Measurements from ENCODE around the gene GRN. TPM values are rescaled to one million over a fixed set of nuclear protein-coding genes. Genes with fewer than 3 reads are reported as not detected.

The GRN gene
- total and polyA plus RNA-seq, 9 of the 15 experiments (the other 6 are each of a cell fraction or from before 2014, with no cell fraction given), result 5.4 to 75.3 (median 20.7) TPM

DNA sequence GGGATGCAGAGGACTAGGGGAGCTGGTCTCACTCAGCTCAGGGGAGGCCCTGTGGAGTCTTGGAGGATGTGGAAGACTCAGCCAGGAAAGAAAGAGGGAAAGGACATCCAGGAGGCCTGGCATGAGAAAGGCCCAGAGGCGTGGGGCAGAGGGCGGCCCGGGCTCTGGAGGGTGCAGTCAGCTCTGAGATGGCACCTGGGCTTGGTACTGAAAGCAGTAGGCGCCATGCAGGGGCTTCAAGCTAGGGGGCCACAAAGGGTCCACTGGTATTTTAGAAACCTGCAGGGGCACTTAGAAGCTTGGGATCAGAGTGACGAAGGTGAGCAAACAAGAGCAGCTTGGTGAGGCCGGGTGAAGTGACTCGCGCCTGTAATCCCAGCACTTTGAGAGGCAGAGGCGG is 13.0 kb downstream of the GRN start:
- CTCF ChIA-PET (ENCODE audit: low intra/inter-chr PET ratio), result no interaction called here
- Histone ChIP-seq H3K79me2 (ENCODE audit: control insufficient read depth, insufficient read depth, low read length) (no peaks in the 10 kb centered on the region), H3K9me3 (replicated peaks; ENCODE audit: control insufficient read depth, insufficient read depth, low read depth, low read length) (no peaks in the 10 kb centered on the region), H3K36me3 (ENCODE audit: control insufficient read depth, insufficient read depth, low read length) (no peaks in the 10 kb centered on the region), H4K20me1 (replicated peaks; ENCODE audit: control insufficient read depth, insufficient read depth, low read length) (peaks cover 9% of the 10 kb centered on the region), H3K4me3 (no peak overlapping the region), H3K4me1 (replicated peaks in 1 of 2; ENCODE audit: control insufficient read depth in 2 of 2, insufficient read depth in 2 of 2, low read length in 2 of 2) (peaks cover 0 to 37% of the 10 kb centered on the region in 2 experiments; a peak in 3 of 5 replicates), H3K9ac (ENCODE audit: insufficient read depth in 1 of 2, low read depth in 2 of 2, low read length in 2 of 2) (peak overlapping the region in 1 of 2 experiments; percentile 26; a peak in 1 of 4 replicates), H3K4me2 (ENCODE audit: insufficient read depth, low read length) (no peak overlapping the region), H2AFZ (ENCODE audit: low read depth, low read length) (no peak overlapping the region), H3K9me1 (ENCODE audit: control insufficient read depth, insufficient read depth, low read length) (no peaks in the 10 kb centered on the region), H3K27me3 (ENCODE audit: control insufficient read depth in 2 of 2, insufficient read depth in 2 of 2, low read length in 2 of 2) (no peaks in the 10 kb centered on the region), H3K27ac (ENCODE audit: extremely low read depth, low read depth, low read length) (no peak overlapping the region)
- ATAC-seq (no peak), DNase-seq (ENCODE audit: extremely low read depth in 1 of 4, low spot score in 3 of 4) (no peak), FAIRE-seq (no peak)
- TF ChIP-seq SMARCB1 (IDR thresholded peaks at IDR 0.05; ENCODE audit: insufficient read length, low read depth) (no peak), TAF15 (IDR thresholded peaks at IDR 0.05; ENCODE audit: low read depth, low read length) (no peak)
- 60% methylated on average over 9 of the region's 9 CpGs for WGBS (ENCODE audit: insufficient coverage, low coverage, missing lambda C conversion rate)
- intact Hi-C loops (cut with micrococcal nuclease) (no loop called here), in situ Hi-C loops (cut with MboI) (no loop called here)
- BruUV-seq (replicated peaks), result no TSS peak
- POLR2A ChIA-PET, result interaction anchor here (0.7 to 1.0 kb wide), 2 partner anchors 11 to 12 kb away, joined by 3 read pairs; no protein-coding TSS in a partner anchor

GRCh38 chr17:44359006-44359405 is 13.9 kb downstream of the GRN start:
- ChIA-PET CTCF (ENCODE audit: low intra/inter-chr PET ratio) (no interaction called here), POLR2A (interaction anchor here (0.7 to 1.1 kb wide), 5 partner anchors 9 to 199 kb away, joined by 3 to 4 read pairs (median 3); partner anchors contain the start of gene GRN)
- H3K79me2 ChIP-seq (ENCODE audit: control insufficient read depth, insufficient read depth, low read length), result no peaks in the 10 kb centered on the region
- WGBS (ENCODE audit: insufficient coverage, low coverage, missing lambda C conversion rate), result 30% methylated on average over 6 of the region's 6 CpGs
- ATAC-seq (no peak), DNase-seq (ENCODE audit: extremely low read depth in 1 of 4, low spot score in 3 of 4) (no peak), FAIRE-seq (no peak)
- no peaks in the 10 kb centered on the region for H3K36me3 ChIP-seq (ENCODE audit: control insufficient read depth, insufficient read depth, low read length)
- in situ Hi-C loops (cut with MboI), result no loop called here
- BruUV-seq (replicated peaks), result no TSS peak
- H3K9me1 ChIP-seq (ENCODE audit: control insufficient read depth, insufficient read depth, low read length), result no peaks in the 10 kb centered on the region
- H2AFZ ChIP-seq (ENCODE audit: low read depth, low read length), result no peak overlapping the region
- H3K9ac ChIP-seq (ENCODE audit: insufficient read depth in 1 of 2, low read depth in 2 of 2, low read length in 2 of 2), result no peak overlapping the region
- no peak overlapping the region for H3K4me3 ChIP-seq
- H3K9me3 ChIP-seq (replicated peaks; ENCODE audit: control insufficient read depth, insufficient read depth, low read depth, low read length), result no peaks in the 10 kb centered on the region
- peaks cover 0 to 44% of the 10 kb centered on the region in 2 experiments; a peak in 3 of 5 replicates for H3K4me1 ChIP-seq (replicated peaks in 1 of 2; ENCODE audit: control insufficient read depth in 2 of 2, insufficient read depth in 2 of 2, low read length in 2 of 2)
- intact Hi-C loops (cut with micrococcal nuclease), result no loop called here
- no peak overlapping the region for H3K27ac ChIP-seq (ENCODE audit: extremely low read depth, low read depth, low read length)
- no peak overlapping the region for H3K4me2 ChIP-seq (ENCODE audit: insufficient read depth, low read length)
- H4K20me1 ChIP-seq (replicated peaks; ENCODE audit: control insufficient read depth, insufficient read depth, low read length), result peaks cover 9% of the 10 kb centered on the region
- H3K27me3 ChIP-seq (ENCODE audit: control insufficient read depth in 2 of 2, insufficient read depth in 2 of 2, low read length in 2 of 2), result no peaks in the 10 kb centered on the region
- TF ChIP-seq HSF4 (CRISPR knock-in tag; IDR thresholded peaks at IDR 0.05; ENCODE audit: borderline replicate concordance), result no peak
- TF ChIP-seq CHD7 (IDR thresholded peaks at IDR 0.05; ENCODE audit: low read depth, low read length), result no peak

Data from K562 (cell line).